SK-N-SH (cell line): ENCODE data around the gene ATP4A. TPM values are rescaled to one million over a fixed set of nuclear protein-coding genes. Genes with fewer than 3 reads are reported as not detected.

ENCODE experiments used
- CTCF ChIA-PET: fragments of 300-600, 350-600 bp; formaldehyde crosslinking; extraction: SDS; loops from one replicate; lab custom pipeline; 2021; lab: Yijun Ruan, JAX
- POLR2A ChIA-PET: fragments of 350-600 bp; sonication (Branson Sonifier 250); formaldehyde crosslinking; extraction: SDS; loops from one replicate; lab custom pipeline; 2020; ENCODE audit warnings: antibody characterized with exemption, inconsistent platforms; lab: Yijun Ruan, JAX
- DNase-seq: peaks from one replicate; pipeline ENCODE4 v3.0.0; 2012
- H2AFZ ChIP-seq: fragments of 200-600 bp; sonication (generic); 2 replicates; pipeline ENCODE4 v1.8.1; 2016; ENCODE audit warnings: antibody characterized with exemption, mild to moderate bottlenecking, low read depth
- H3F3A ChIP-seq: fragments of 200-600 bp; sonication (generic); replicated peaks from 2 replicates; pipeline ENCODE3; 2016; ENCODE audit warnings: antibody characterized with exemption, mild to moderate bottlenecking; ENCODE audit not compliant: insufficient read depth
- H3K27ac ChIP-seq, 2 experiments: fragments of 200-500 bp in 1 of 2; fragments of 200-600 bp in 1 of 2; sonication (Bioruptor generic) in 1 of 2; sonication (generic), shearing (Covaris generic) in 1 of 2; 2 replicates each; pipeline versions ENCODE4 v1.5.1 to v1.6.1; 2014 to 2016; ENCODE audit warnings: low read depth in 2 of 2, inconsistent platforms in 1 of 2, low read length in 1 of 2, mild to moderate bottlenecking in 1 of 2, mixed read lengths in 1 of 2
- H3K27me3 ChIP-seq: fragments of 200-600 bp; sonication (generic), shearing (Covaris generic); 2 replicates; pipeline ENCODE4 v1.6.1; 2016; ENCODE audit warnings: mixed run types; ENCODE audit not compliant: insufficient read depth
- H3K36me3 ChIP-seq, 2 experiments: fragments of 200-500 bp in 1 of 2; fragments of 200-600 bp in 1 of 2; sonication (Bioruptor generic) in 1 of 2; sonication (generic) in 1 of 2; replicated peaks in 1 of 2; 2 replicates each; pipeline versions ENCODE3 to v1.5.1; 2014 to 2016; ENCODE audit warnings: low read length in 1 of 2, mild to moderate bottlenecking in 1 of 2; ENCODE audit not compliant: insufficient read depth in 2 of 2, control insufficient read depth in 1 of 2
- H3K4me1 ChIP-seq, 2 experiments: fragments of 200-500 bp in 1 of 2; fragments of 200-600 bp in 1 of 2; sonication (Bioruptor generic) in 1 of 2; sonication (generic), shearing (Covaris generic) in 1 of 2; 2 replicates each; pipeline versions ENCODE4 v1.5.1 to v1.6.1; 2014 to 2016; ENCODE audit warnings: low read depth in 1 of 2, low read length in 1 of 2, mixed run types in 1 of 2; ENCODE audit not compliant: insufficient read depth in 2 of 2, control insufficient read depth in 1 of 2
- H3K4me2 ChIP-seq: fragments of 200-600 bp; sonication (generic), shearing (Covaris generic); 2 replicates; pipeline ENCODE4 v1.6.1; 2017; ENCODE audit warnings: mixed run types
- H3K4me3 ChIP-seq, 2 experiments: fragments of 200-500 bp in 1 of 2; fragments of 200-600 bp in 1 of 2; sonication (Bioruptor generic) in 1 of 2; sonication (generic), shearing (Covaris generic) in 1 of 2; 2 replicates each; pipeline versions ENCODE4 v1.5.1 to v1.8.1; 2014 to 2016; ENCODE audit warnings: low read depth in 2 of 2, inconsistent platforms in 1 of 2, low read length in 1 of 2, mild to moderate bottlenecking in 1 of 2, mixed read lengths in 1 of 2, moderate library complexity in 1 of 2
- H3K79me2 ChIP-seq: fragments of 200-600 bp; sonication (generic); 2 replicates; pipeline ENCODE4 v1.8.1; 2017; ENCODE audit warnings: mild to moderate bottlenecking; ENCODE audit not compliant: insufficient read depth
- H3K9ac ChIP-seq: fragments of 200-600 bp; sonication (generic); 2 replicates; pipeline ENCODE4 v1.6.1; 2017; ENCODE audit warnings: mixed run types
- H3K9me2 ChIP-seq: fragments of 200-600 bp; sonication (generic); 2 replicates; pipeline ENCODE4 v1.6.1; 2017; ENCODE audit warnings: mixed run types
- H3K9me3 ChIP-seq: fragments of 200-600 bp; sonication (generic); 2 replicates; pipeline ENCODE4 v1.6.1; 2017; ENCODE audit warnings: mixed run types, mild to moderate bottlenecking, moderate library complexity
- H4K20me1 ChIP-seq: fragments of 200-600 bp; sonication (generic); 2 replicates; pipeline ENCODE4 v1.6.1; 2017; ENCODE audit warnings: mild to moderate bottlenecking, mixed run types; ENCODE audit not compliant: insufficient read depth
- EP300 ChIP-seq, 2 experiments: IDR thresholded peaks; 2 replicates each; pipeline versions ENCODE4 v1.4.0 to v1.6.1; 2012; ENCODE audit warnings: borderline replicate concordance in 1 of 2, low read depth in 1 of 2, low read length in 1 of 2
- EZH2phosphoT487 ChIP-seq: fragments of 200-600 bp; sonication (generic); IDR thresholded peaks from 2 replicates; pipeline ENCODE4 v1.6.1; 2017; ENCODE audit warnings: low read depth, mixed run types, mild to moderate bottlenecking, antibody characterized with exemption, moderate library complexity, borderline replicate concordance
- FOSL2 ChIP-seq: IDR thresholded peaks from 2 replicates; pipeline ENCODE4 v1.4.0; 2012; ENCODE audit warnings: low read depth, mild to moderate bottlenecking, moderate library complexity, borderline replicate concordance
- FOXJ3 ChIP-seq: sonication (generic); formaldehyde crosslinking; IDR thresholded peaks from 2 replicates; pipeline ENCODE4 v1.5.1; 2020; ENCODE audit warnings: mild to moderate bottlenecking, missing genetic modification reagents
- IRF3 ChIP-seq: fragments of 150-350 bp; IDR thresholded peaks from 2 replicates; pipeline ENCODE4 v1.6.1; 2016; ENCODE audit warnings: mild to moderate bottlenecking, low read depth, low read length
- JUND ChIP-seq: IDR thresholded peaks from 2 replicates; pipeline ENCODE4 v1.4.0; 2012
- MAX ChIP-seq: IDR thresholded peaks from 2 replicates; pipeline ENCODE4 v1.4.0; 2012; ENCODE audit warnings: low read depth
- NFIC ChIP-seq: IDR thresholded peaks from 2 replicates; pipeline ENCODE4 v1.4.0; 2012; ENCODE audit warnings: borderline replicate concordance
- POLR2AphosphoS5 ChIP-seq: IDR thresholded peaks from 2 replicates; pipeline ENCODE4 v1.6.1; 2012; ENCODE audit warnings: low read depth, low read length
- RAD21 ChIP-seq: IDR thresholded peaks from 2 replicates; pipeline ENCODE4 v1.6.1; 2012; ENCODE audit warnings: mild to moderate bottlenecking, low read length
- RCOR1 ChIP-seq: fragments of 150-350 bp; IDR thresholded peaks from 2 replicates; pipeline ENCODE4 v1.6.1; 2017; ENCODE audit warnings: antibody characterized with exemption, low read length
- TAF1 ChIP-seq: IDR thresholded peaks from 2 replicates; pipeline ENCODE4 v1.6.1; 2012; ENCODE audit warnings: low read depth, mild to moderate bottlenecking, low read length, moderate library complexity, borderline replicate concordance
- TCF12 ChIP-seq: IDR thresholded peaks from 2 replicates; pipeline ENCODE4 v1.4.0; 2012
- USF1 ChIP-seq: IDR thresholded peaks from 2 replicates; pipeline ENCODE4 v1.4.0; 2012; ENCODE audit warnings: low read depth, borderline replicate concordance
- USF2 ChIP-seq: fragments of 150-350 bp; IDR thresholded peaks from 2 replicates; pipeline ENCODE4 v1.6.1; 2017; ENCODE audit warnings: antibody characterized with exemption, low read length, low read depth, borderline replicate concordance
- YY1 ChIP-seq: IDR thresholded peaks from 2 replicates; pipeline ENCODE4 v1.4.0; 2012; ENCODE audit warnings: low read depth, mild to moderate bottlenecking
- WGBS: methylation state at CpG from one replicate; pipeline ENCODE4 v1.1.6; 2017; ENCODE audit warnings: low lambda C conversion rate; 5-methylcytosine and 5-hydroxymethylcytosine counted together
- polyA plus RNA-seq, 3 experiments: library from polyadenylated mRNA; depleted of rRNA; stranded (reverse); fragments of >200 nt; gene quantifications; 2 replicates each; pipeline ENCODE4 v1.2.3, GENCODE V29; 2012
- TF ChIP-seq, protein P1 (sequence below): IDR thresholded peaks from 2 replicates; pipeline ENCODE4 v1.4.0; 2012; ENCODE audit warnings: low read depth, borderline replicate concordance
- TF ChIP-seq, protein P2 (sequence below): IDR thresholded peaks from 2 replicates; pipeline ENCODE4; 2012

Gene ATP4A
- polyA plus RNA-seq, 1 of the 3 experiments (the other 2 are of a cell fraction): not detected

- TF ChIP-seq FOXJ3 (CRISPR knock-in tag) (no peak), RAD21 (no peak), FOSL2 (no peak), NFIC (no peak), EP300 (IDR thresholded peaks at IDR 0.05; ENCODE audit: borderline replicate concordance in 1 of 2, low read depth in 1 of 2, low read length in 1 of 2) (no peak), JUND (no peak), USF1 (no peak), RCOR1 (no peak), TAF1 (no peak), USF2 (no peak), YY1 (no peak), MAX (no peak), IRF3 (no peak), POLR2AphosphoS5 (no peak), TCF12 (no peak), EZH2phosphoT487 (no peak)
- TF ChIP-seq, protein P1, sequence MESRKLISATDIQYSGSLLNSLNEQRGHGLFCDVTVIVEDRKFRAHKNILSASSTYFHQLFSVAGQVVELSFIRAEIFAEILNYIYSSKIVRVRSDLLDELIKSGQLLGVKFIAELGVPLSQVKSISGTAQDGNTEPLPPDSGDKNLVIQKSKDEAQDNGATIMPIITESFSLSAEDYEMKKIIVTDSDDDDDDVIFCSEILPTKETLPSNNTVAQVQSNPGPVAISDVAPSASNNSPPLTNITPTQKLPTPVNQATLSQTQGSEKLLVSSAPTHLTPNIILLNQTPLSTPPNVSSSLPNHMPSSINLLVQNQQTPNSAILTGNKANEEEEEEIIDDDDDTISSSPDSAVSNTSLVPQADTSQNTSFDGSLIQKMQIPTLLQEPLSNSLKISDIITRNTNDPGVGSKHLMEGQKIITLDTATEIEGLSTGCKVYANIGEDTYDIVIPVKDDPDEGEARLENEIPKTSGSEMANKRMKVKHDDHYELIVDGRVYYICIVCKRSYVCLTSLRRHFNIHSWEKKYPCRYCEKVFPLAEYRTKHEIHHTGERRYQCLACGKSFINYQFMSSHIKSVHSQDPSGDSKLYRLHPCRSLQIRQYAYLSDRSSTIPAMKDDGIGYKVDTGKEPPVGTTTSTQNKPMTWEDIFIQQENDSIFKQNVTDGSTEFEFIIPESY: no peak
- TF ChIP-seq, protein P2, sequence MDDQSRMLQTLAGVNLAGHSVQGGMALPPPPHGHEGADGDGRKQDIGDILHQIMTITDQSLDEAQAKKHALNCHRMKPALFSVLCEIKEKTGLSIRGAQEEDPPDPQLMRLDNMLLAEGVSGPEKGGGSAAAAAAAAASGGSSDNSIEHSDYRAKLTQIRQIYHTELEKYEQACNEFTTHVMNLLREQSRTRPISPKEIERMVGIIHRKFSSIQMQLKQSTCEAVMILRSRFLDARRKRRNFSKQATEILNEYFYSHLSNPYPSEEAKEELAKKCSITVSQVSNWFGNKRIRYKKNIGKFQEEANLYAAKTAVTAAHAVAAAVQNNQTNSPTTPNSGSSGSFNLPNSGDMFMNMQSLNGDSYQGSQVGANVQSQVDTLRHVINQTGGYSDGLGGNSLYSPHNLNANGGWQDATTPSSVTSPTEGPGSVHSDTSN: no peak
- ChIA-PET POLR2A (no interaction called here), CTCF (interaction anchor here (1.2 kb wide), 1 partner anchor 13 kb away, joined by 6 read pairs; no protein-coding TSS in a partner anchor)
- Histone ChIP-seq H3K4me3 (no peak overlapping the region), H3K27me3 (peaks cover 72% of the 10 kb centered on the region), H4K20me1 (no peaks in the 10 kb centered on the region), H3K27ac (no peak overlapping the region), H3F3A (no peaks in the 10 kb centered on the region), H3K9me2 (no peaks in the 10 kb centered on the region), H3K4me1 (peaks cover 0 to 11% of the 10 kb centered on the region in 2 experiments; a peak in 1 of 4 replicates), H3K9me3 (no peaks in the 10 kb centered on the region), H3K4me2 (no peak overlapping the region), H3K9ac (no peak overlapping the region), H3K36me3 (no peaks in the 10 kb centered on the region), H2AFZ (no peak overlapping the region), H3K79me2 (no peaks in the 10 kb centered on the region)
- no peak for DNase-seq
- WGBS: 0% methylated on average over 5 of the region's 17 CpGs
Measured at GRCh38 chr19:35562336-35562735, 1.1 kb downstream of the ATP4A start.
